Chondrocyte (in vitro differentiated cells): Measurements from ENCODE around the gene WSB1. TPM values are rescaled to one million over a fixed set of nuclear protein-coding genes. Genes with fewer than 3 reads are reported as not detected.
A peak's percentile ranks its signal among the peaks of the same experiment; 100 is the strongest.

ENCODE experiments used
- DNase-seq: peaks from one replicate; pipeline ENCODE4 v3.0.0; 2021; ENCODE audit warnings: mixed read lengths, low spot score
- H3K27ac Mint-ChIP-seq: one replicate; pipeline ENCODE4 v1.8.0; 2021; ENCODE audit warnings: mild to moderate bottlenecking, moderate library complexity, mixed read lengths; ENCODE audit not compliant: unreplicated experiment
- H3K27me3 Mint-ChIP-seq: 2 replicates; pipeline ENCODE4 v1.8.0; 2021; ENCODE audit warnings: low read depth, mixed read lengths
- H3K36me3 Mint-ChIP-seq: 2 replicates; pipeline ENCODE4 v1.8.0; 2021; ENCODE audit warnings: low read depth, mixed read lengths
- H3K4me1 Mint-ChIP-seq: 2 replicates; pipeline ENCODE4 v1.8.0; 2021; ENCODE audit warnings: low read depth, mild to moderate bottlenecking, mixed read lengths
- H3K4me3 Mint-ChIP-seq: one replicate; pipeline ENCODE4 v1.8.0; 2021; ENCODE audit warnings: mild to moderate bottlenecking, moderate library complexity, mixed read lengths; ENCODE audit not compliant: unreplicated experiment
- H3K9me3 Mint-ChIP-seq: 2 replicates; pipeline ENCODE4 v1.8.0; 2021; ENCODE audit warnings: low read depth, mixed read lengths
- CTCF ChIP-seq: fragments of 200-600 bp; sonication (generic); IDR thresholded peaks from 2 replicates; pipeline ENCODE4 v1.5.0; 2021; ENCODE audit warnings: antibody characterized with exemption, mild to moderate bottlenecking, moderate library complexity
- total RNA-seq: library from RNA; stranded (reverse); gene quantifications from 3 replicates; pipeline ENCODE4 v1.2.1, GENCODE V29; 2021

Gene WSB1
- total RNA-seq, 1 donor from 2014 or later: 218 TPM

GRCh38 chr17:27294689-27295630 lies 1.0 kb downstream of the WSB1 start:
- no peaks in the 10 kb centered on the region for H3K36me3 Mint-ChIP-seq
- H3K9me3 Mint-ChIP-seq: no peaks in the 10 kb centered on the region
- peak overlapping the region; percentile 99 for H3K4me3 Mint-ChIP-seq
- H3K27me3 Mint-ChIP-seq: no peaks in the 10 kb centered on the region
- DNase-seq: no peak
- H3K4me1 Mint-ChIP-seq: peaks cover 41% of the 10 kb centered on the region
- no peak for TF ChIP-seq CTCF
- peak overlapping the region; percentile 100 for H3K27ac Mint-ChIP-seq

GRCh38 chr17:27295945-27296344 lies 2.0 kb downstream of the WSB1 start:
- Mint-ChIP-seq H3K27ac (peak overlapping the region; percentile 100), H3K36me3 (no peaks in the 10 kb centered on the region), H3K4me1 (peaks cover 47% of the 10 kb centered on the region), H3K9me3 (no peaks in the 10 kb centered on the region), H3K4me3 (peak overlapping the region; percentile 99), H3K27me3 (no peaks in the 10 kb centered on the region)
- no peak for TF ChIP-seq CTCF
- no peak for DNase-seq

- Mint-ChIP-seq H3K27me3 (no peaks in the 10 kb centered on the region), H3K4me1 (peaks cover 53% of the 10 kb centered on the region), H3K9me3 (no peaks in the 10 kb centered on the region), H3K36me3 (no peaks in the 10 kb centered on the region), H3K4me3 (peak overlapping the region; percentile 99), H3K27ac (peak overlapping the region; percentile 100)
- no peak for TF ChIP-seq CTCF
- no peak for DNase-seq
Observed at GRCh38 chr17:27296428-27296979, 2.6 kb downstream of the WSB1 start.

- no peaks in the 10 kb centered on the region for H3K36me3 Mint-ChIP-seq
- H3K27me3 Mint-ChIP-seq: no peaks in the 10 kb centered on the region
- H3K4me3 Mint-ChIP-seq: no peak overlapping the region
- peaks cover 63% of the 10 kb centered on the region for H3K4me1 Mint-ChIP-seq
- DNase-seq: no peak
- TF ChIP-seq CTCF: no peak
- H3K9me3 Mint-ChIP-seq: no peaks in the 10 kb centered on the region
- no peak overlapping the region for H3K27ac Mint-ChIP-seq
Observed at GRCh38 chr17:27299384-27300049, 5.6 kb downstream of the WSB1 start.

- Mint-ChIP-seq H3K9me3 (no peaks in the 10 kb centered on the region), H3K4me1 (peaks cover 52% of the 10 kb centered on the region), H3K27ac (no peak overlapping the region), H3K36me3 (peaks cover 8% of the 10 kb centered on the region), H3K4me3 (no peak overlapping the region), H3K27me3 (no peaks in the 10 kb centered on the region)
- TF ChIP-seq CTCF: no peak
- DNase-seq: no peak
Observed at GRCh38 chr17:27303734-27304133, 9.8 kb downstream of the WSB1 start.
